Measurements from ENCODE around the gene SDK2.

DNA sequence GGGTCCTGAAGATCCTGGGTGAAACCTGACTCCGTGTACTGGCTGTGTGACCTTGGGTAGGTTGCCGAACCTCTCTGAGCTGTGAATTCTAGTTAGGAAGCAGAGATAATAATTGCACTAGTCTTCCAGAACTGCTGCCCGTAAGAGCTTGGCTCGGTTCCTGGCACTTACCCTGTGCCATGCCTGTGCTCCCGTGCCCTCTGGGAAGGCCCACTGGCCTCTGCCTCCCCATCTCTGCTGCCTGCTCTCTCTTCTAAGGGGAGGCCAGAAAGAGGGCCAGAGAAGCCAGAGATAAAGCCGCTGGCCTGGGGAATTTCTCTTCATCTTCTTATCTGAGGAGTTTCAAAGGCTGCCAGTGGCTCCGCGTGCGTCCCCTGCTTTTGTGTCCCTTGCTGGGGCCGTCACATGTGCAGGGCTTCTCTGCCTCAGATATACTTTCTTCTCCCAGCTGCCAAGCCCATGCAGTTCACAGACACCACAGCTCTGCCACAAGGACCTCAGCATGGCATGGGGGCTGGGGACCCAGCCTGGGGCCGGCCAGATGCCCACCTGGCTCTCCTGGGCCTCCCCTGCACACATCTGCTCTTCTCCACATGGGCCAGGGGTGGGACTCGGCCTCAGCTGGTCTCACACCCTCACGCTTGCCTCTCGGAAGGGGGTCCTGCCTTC is 145.2 kb downstream of the SDK2 start:
- TF ChIP-seq, protein P1, sequence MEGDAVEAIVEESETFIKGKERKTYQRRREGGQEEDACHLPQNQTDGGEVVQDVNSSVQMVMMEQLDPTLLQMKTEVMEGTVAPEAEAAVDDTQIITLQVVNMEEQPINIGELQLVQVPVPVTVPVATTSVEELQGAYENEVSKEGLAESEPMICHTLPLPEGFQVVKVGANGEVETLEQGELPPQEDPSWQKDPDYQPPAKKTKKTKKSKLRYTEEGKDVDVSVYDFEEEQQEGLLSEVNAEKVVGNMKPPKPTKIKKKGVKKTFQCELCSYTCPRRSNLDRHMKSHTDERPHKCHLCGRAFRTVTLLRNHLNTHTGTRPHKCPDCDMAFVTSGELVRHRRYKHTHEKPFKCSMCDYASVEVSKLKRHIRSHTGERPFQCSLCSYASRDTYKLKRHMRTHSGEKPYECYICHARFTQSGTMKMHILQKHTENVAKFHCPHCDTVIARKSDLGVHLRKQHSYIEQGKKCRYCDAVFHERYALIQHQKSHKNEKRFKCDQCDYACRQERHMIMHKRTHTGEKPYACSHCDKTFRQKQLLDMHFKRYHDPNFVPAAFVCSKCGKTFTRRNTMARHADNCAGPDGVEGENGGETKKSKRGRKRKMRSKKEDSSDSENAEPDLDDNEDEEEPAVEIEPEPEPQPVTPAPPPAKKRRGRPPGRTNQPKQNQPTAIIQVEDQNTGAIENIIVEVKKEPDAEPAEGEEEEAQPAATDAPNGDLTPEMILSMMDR (IDR thresholded peaks at IDR 0.05; ENCODE audit: low read length) = no peak
- no peak for TF ChIP-seq EZH2 (optimal IDR thresholded peaks at IDR 0.05; ENCODE audit: low read depth, low read length)

Measured in MM.1S (cell line).